PC-3 (cell line): Measurements from ENCODE around the gene PPT1.

Experiments used
- EZH2 ChIP-seq: fragments of 300-600 bp; sonication (generic); IDR thresholded peaks from one replicate; pipeline ENCODE4 v1.6.1; 2017; ENCODE audit warnings: antibody characterized with exemption, mild to moderate bottlenecking, low read length; ENCODE audit not compliant: unreplicated experiment
- EZH2phosphoT487 ChIP-seq: fragments of 300-600 bp; sonication (generic); IDR thresholded peaks from 2 replicates; pipeline ENCODE4 v1.6.1; 2018; ENCODE audit warnings: mild to moderate bottlenecking, antibody characterized with exemption, low read length, borderline replicate concordance
- TF ChIP-seq, protein P1 (sequence below): fragments of 300-600 bp; sonication (generic); conservative IDR thresholded peaks from 2 replicates; pipeline ENCODE4 v1.5.1; 2017; ENCODE audit warnings: antibody characterized with exemption, low read depth, mild to moderate bottlenecking, low read length

DNA sequence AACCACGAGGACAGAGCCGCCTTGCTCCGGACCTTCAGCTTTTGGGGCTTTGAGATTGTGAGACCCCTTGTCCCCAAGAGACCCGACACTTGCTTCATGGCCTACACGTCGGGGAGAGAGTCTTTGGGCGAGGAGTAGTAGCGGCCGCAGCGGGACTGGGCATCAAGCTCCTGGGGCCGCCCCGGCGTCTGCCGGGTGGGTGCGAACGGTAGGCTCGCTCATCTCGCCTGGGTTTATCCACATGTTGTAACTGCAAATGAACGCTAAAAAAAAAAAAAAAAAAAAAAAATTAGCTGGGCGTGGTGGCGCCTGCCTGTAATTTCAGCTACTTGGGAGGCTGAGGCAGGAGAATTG lies 36.2 kb upstream of the PPT1 start:
- no peak for TF ChIP-seq EZH2
- TF ChIP-seq, protein P1, sequence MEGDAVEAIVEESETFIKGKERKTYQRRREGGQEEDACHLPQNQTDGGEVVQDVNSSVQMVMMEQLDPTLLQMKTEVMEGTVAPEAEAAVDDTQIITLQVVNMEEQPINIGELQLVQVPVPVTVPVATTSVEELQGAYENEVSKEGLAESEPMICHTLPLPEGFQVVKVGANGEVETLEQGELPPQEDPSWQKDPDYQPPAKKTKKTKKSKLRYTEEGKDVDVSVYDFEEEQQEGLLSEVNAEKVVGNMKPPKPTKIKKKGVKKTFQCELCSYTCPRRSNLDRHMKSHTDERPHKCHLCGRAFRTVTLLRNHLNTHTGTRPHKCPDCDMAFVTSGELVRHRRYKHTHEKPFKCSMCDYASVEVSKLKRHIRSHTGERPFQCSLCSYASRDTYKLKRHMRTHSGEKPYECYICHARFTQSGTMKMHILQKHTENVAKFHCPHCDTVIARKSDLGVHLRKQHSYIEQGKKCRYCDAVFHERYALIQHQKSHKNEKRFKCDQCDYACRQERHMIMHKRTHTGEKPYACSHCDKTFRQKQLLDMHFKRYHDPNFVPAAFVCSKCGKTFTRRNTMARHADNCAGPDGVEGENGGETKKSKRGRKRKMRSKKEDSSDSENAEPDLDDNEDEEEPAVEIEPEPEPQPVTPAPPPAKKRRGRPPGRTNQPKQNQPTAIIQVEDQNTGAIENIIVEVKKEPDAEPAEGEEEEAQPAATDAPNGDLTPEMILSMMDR, result no peak
- no peak for TF ChIP-seq EZH2phosphoT487
